ENCODE results near the gene JAG1.

Gene JAG1

GRCh38 chr20:10671221-10671918 is 2.4 kb downstream of the JAG1 start:
- peak; percentile 82 for DNase-seq (ENCODE audit: low spot score)
- in situ Hi-C loops (cut with MboI; ENCODE audit: low sequenced_read_pairs, unreplicated experiment), result no loop called here
- TF ChIP-seq, protein P1, sequence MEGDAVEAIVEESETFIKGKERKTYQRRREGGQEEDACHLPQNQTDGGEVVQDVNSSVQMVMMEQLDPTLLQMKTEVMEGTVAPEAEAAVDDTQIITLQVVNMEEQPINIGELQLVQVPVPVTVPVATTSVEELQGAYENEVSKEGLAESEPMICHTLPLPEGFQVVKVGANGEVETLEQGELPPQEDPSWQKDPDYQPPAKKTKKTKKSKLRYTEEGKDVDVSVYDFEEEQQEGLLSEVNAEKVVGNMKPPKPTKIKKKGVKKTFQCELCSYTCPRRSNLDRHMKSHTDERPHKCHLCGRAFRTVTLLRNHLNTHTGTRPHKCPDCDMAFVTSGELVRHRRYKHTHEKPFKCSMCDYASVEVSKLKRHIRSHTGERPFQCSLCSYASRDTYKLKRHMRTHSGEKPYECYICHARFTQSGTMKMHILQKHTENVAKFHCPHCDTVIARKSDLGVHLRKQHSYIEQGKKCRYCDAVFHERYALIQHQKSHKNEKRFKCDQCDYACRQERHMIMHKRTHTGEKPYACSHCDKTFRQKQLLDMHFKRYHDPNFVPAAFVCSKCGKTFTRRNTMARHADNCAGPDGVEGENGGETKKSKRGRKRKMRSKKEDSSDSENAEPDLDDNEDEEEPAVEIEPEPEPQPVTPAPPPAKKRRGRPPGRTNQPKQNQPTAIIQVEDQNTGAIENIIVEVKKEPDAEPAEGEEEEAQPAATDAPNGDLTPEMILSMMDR (IDR thresholded peaks at IDR 0.05; ENCODE audit: borderline replicate concordance, control extremely low read depth, extremely low read depth, insufficient read depth, missing control alignments), result peak; percentile 51

- peak; percentile 67 for DNase-seq (ENCODE audit: low spot score)
- TF ChIP-seq, protein P1 (IDR thresholded peaks at IDR 0.05; ENCODE audit: borderline replicate concordance, control extremely low read depth, extremely low read depth, insufficient read depth, missing control alignments), result no peak
- in situ Hi-C loops (cut with MboI; ENCODE audit: low sequenced_read_pairs, unreplicated experiment), result no loop called here
Measured at GRCh38 chr20:10670501-10671220, 3.1 kb downstream of the JAG1 start.

GRCh38 chr20:10669843-10670446 is 3.9 kb downstream of the JAG1 start:
- in situ Hi-C loops (cut with MboI; ENCODE audit: low sequenced_read_pairs, unreplicated experiment), result no loop called here
- TF ChIP-seq, protein P1 (IDR thresholded peaks at IDR 0.05; ENCODE audit: borderline replicate concordance, control extremely low read depth, extremely low read depth, insufficient read depth, missing control alignments), result no peak
- no peak for DNase-seq (ENCODE audit: low spot score)

DNA sequence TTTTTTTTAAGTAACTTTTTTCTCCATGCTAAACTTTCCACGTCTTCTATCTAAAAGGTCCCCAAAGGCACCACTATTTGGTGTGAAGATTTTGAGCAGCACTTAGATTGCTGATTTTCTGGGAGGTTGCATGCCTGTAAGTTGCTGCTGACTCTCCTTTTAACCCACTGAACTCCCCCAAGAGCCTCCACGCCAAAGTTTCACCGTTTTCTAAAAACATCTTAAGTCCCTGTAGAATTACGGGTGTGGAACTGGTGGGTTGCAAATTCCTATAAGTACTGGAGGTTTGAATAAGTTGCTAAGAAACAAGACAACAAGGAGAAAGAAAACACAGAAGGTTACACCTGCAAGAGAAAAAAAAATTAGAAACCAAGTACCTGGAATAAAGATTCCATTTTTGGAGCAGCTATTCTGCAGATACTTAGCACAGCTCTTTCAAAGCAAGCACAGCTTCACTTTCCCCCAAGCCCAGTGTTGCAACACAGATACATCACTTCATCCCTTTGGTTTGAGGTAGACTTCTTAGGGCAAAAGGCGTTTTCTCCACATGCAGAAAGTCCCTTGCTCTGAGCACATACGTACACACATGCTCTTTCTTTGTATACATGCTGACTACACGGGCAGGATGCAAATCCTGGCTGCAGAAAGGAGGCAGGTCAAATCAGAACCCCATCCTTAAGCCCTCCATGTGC is 5.0 kb downstream of the JAG1 start:
- in situ Hi-C loops (cut with MboI; ENCODE audit: low sequenced_read_pairs, unreplicated experiment), result no loop called here
- no peak for DNase-seq (ENCODE audit: low spot score)
- TF ChIP-seq, protein P1 (IDR thresholded peaks at IDR 0.05; ENCODE audit: borderline replicate concordance, control extremely low read depth, extremely low read depth, insufficient read depth, missing control alignments), result no peak

GRCh38 chr20:10667560-10668167 is 6.1 kb downstream of the JAG1 start:
- TF ChIP-seq, protein P1 (IDR thresholded peaks at IDR 0.05; ENCODE audit: borderline replicate concordance, control extremely low read depth, extremely low read depth, insufficient read depth, missing control alignments), result no peak
- in situ Hi-C loops (cut with MboI; ENCODE audit: low sequenced_read_pairs, unreplicated experiment), result no loop called here
- DNase-seq (ENCODE audit: low spot score), result no peak

GRCh38 chr20:10667077-10667401 is 6.8 kb downstream of the JAG1 start:
- TF ChIP-seq, protein P1 (IDR thresholded peaks at IDR 0.05; ENCODE audit: borderline replicate concordance, control extremely low read depth, extremely low read depth, insufficient read depth, missing control alignments), result no peak
- no peak for DNase-seq (ENCODE audit: low spot score)
- in situ Hi-C loops (cut with MboI; ENCODE audit: low sequenced_read_pairs, unreplicated experiment), result no loop called here
